HL-60 (cell line): ENCODE data around the gene ZBTB45.

Experiments used
- DNase-seq, 2 experiments: peaks; one replicate each; pipeline ENCODE4 v3.0.0-alpha.2; 2010 to 2020; ENCODE audit warnings: low read depth in 1 of 2, low spot score in 1 of 2
- H3K27ac ChIP-seq: fragments of 250-450 bp; sonication (Bioruptor Pico); replicated peaks from 2 replicates; pipeline ENCODE4 v1.5.1; 2020; ENCODE audit warnings: mild to moderate bottlenecking, moderate library complexity
- H3K27me3 ChIP-seq: fragments of 250-450 bp; sonication (Bioruptor Pico); 2 replicates; pipeline ENCODE4 v1.5.1; 2021; ENCODE audit warnings: mild to moderate bottlenecking, moderate library complexity; ENCODE audit not compliant: insufficient read depth, poor library complexity, severe bottlenecking
- H3K4me3 ChIP-seq: replicated peaks from 2 replicates; pipeline ENCODE4 v1.5.1; 2011; ENCODE audit warnings: mild to moderate bottlenecking, control low read depth, low read length; ENCODE audit not compliant: insufficient read depth
- GABPA ChIP-seq: IDR thresholded peaks from 2 replicates; pipeline ENCODE4 v1.6.1; 2012; ENCODE audit warnings: low read depth
- POLR2AphosphoS5 ChIP-seq: IDR thresholded peaks from 2 replicates; pipeline ENCODE4 v1.6.1; 2012; ENCODE audit warnings: low read depth
- SPI1 ChIP-seq: IDR thresholded peaks from 2 replicates; pipeline ENCODE4 v1.6.1; 2012; ENCODE audit warnings: low read depth, mild to moderate bottlenecking, borderline replicate concordance
- TF ChIP-seq, protein P1 (sequence below): IDR thresholded peaks from one replicate; pipeline ENCODE4 v1.5.1; 2011; ENCODE audit warnings: low read length, control low read depth, inconsistent platforms; ENCODE audit not compliant: insufficient read depth
- TF ChIP-seq, protein P2 (sequence below): IDR thresholded peaks from 2 replicates; pipeline ENCODE4 v1.6.1; 2012; ENCODE audit warnings: low read depth; ENCODE audit not compliant: insufficient replicate concordance

ZBTB45 gene

DNA sequence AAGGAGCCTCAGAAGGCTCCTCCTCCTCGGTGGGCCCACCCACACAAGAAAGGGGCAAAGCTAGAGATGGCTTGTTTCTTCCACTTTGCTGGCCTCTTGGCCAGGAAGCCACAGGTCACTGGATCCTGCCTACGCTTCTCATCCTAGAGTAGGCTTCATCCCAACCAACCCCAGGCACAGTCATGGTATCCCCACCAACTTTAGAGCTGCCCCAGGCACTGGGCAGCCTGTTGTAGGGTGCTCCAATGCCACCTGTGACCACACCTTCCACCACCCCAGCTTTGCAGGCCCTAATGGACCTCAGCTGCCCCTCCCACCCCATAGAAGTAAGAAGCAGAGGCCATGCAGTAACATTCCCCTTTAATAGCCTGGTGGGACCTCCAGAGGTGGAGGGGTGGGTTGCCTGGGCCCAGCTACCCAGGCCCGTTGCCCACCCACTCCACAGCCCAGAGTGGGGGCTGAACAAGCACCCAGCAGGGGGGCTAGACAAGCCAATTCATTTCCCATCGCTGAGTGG lies 35.8 kb upstream of the ZBTB45 start:
- peak overlapping the region; percentile 75 for H3K27ac ChIP-seq

DNA sequence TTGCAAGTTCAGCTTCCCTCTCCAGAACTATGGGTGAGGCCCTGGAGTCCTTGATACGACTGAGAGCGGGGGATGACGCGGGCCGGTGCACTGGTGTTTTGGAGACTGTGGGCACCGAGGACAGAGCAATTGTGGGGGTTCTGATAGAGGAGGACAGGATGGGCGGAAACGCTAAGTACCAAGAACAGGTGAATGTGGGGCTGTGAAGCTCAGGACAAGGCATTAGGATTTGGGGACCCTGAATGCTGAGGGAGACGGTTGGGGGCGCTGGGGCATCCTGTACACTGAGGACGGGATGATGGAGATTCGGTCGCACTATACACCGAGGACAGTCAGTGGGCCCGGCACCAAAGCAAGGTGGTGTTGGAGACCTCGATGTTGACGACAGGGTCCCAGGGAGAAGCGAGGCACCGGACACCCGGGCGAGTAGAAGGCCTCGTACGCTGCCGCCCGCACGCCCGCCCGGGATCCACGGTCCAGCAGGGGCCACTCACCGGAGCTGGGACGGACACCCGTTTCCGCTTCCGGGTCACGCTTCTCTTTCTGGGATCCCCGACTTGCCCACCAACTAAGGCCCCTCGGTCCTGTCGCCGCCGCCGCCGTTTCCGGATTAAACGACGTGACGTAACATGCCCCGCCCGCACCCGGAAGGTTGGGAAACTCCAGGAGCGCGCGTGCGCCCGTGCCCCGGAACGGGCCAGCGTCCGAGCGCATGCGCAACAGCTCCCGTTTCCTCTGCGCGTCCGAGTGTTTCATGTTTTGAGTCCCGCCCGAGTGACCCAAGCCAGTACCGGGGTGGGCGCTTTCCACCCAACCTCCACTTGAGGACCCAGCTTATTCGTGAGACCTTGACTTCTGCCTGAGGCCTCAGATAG lies 35.1 kb upstream of the ZBTB45 start, which contains the start of gene CHMP2A:
CHMP2A (minus strand) TSS at position 612 of the 875 bp plus-strand sequence. CDS start 893 bp downstream, outside the sequence.
- peak within 1 kb of the TSS; percentile 74 for H3K4me3 ChIP-seq
- peak; percentile 92 to 98 for DNase-seq

More for the DNA sequence above, 35.8 kb upstream of the ZBTB45 start:
- H3K27me3 ChIP-seq = no peaks in the 10 kb centered on the region
- TF ChIP-seq, protein P1, sequence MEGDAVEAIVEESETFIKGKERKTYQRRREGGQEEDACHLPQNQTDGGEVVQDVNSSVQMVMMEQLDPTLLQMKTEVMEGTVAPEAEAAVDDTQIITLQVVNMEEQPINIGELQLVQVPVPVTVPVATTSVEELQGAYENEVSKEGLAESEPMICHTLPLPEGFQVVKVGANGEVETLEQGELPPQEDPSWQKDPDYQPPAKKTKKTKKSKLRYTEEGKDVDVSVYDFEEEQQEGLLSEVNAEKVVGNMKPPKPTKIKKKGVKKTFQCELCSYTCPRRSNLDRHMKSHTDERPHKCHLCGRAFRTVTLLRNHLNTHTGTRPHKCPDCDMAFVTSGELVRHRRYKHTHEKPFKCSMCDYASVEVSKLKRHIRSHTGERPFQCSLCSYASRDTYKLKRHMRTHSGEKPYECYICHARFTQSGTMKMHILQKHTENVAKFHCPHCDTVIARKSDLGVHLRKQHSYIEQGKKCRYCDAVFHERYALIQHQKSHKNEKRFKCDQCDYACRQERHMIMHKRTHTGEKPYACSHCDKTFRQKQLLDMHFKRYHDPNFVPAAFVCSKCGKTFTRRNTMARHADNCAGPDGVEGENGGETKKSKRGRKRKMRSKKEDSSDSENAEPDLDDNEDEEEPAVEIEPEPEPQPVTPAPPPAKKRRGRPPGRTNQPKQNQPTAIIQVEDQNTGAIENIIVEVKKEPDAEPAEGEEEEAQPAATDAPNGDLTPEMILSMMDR = no peak
- TF ChIP-seq GABPA (no peak), SPI1 (no peak), POLR2AphosphoS5 (no peak)
- TF ChIP-seq, protein P2, sequence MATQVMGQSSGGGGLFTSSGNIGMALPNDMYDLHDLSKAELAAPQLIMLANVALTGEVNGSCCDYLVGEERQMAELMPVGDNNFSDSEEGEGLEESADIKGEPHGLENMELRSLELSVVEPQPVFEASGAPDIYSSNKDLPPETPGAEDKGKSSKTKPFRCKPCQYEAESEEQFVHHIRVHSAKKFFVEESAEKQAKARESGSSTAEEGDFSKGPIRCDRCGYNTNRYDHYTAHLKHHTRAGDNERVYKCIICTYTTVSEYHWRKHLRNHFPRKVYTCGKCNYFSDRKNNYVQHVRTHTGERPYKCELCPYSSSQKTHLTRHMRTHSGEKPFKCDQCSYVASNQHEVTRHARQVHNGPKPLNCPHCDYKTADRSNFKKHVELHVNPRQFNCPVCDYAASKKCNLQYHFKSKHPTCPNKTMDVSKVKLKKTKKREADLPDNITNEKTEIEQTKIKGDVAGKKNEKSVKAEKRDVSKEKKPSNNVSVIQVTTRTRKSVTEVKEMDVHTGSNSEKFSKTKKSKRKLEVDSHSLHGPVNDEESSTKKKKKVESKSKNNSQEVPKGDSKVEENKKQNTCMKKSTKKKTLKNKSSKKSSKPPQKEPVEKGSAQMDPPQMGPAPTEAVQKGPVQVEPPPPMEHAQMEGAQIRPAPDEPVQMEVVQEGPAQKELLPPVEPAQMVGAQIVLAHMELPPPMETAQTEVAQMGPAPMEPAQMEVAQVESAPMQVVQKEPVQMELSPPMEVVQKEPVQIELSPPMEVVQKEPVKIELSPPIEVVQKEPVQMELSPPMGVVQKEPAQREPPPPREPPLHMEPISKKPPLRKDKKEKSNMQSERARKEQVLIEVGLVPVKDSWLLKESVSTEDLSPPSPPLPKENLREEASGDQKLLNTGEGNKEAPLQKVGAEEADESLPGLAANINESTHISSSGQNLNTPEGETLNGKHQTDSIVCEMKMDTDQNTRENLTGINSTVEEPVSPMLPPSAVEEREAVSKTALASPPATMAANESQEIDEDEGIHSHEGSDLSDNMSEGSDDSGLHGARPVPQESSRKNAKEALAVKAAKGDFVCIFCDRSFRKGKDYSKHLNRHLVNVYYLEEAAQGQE = no peak
- peak overlapping the region; percentile 74 for H3K4me3 ChIP-seq
- no peak for DNase-seq

DNA sequence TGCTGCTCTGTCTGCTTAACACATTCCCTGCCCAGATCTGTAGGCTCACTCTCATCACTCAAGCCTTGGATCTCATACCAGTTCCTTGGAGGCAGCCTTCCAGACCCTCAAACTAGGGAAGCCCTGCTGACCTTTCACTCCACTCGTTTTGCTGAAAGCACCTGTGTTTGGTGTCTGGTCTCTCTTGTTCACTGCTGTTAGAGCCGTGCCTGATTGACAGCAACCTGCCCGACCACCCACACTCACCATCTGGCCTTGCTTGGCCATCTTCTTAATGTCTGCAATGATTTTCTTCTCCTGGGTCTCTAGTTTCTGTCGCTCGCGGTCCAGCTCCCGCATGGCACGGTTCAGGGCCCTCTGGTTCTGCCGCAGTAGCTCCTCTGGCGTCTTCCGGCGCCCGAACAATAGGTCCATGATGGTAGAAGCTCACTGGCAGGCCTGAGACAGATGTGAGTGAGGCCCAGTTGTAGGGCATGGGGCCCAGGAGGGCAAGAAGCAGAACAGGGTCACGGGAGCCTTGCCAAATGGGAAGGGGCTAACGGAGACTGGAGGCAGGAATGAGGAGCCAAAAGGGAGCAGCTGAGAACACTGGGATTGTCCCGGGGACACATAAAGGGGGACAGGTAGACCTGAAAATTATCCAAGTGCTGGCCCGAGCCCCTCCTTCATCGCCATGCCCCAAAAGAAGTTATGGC lies 34.3 kb upstream of the ZBTB45 start:
- TF ChIP-seq GABPA = no peak
- TF ChIP-seq, protein P1 = no peak
- TF ChIP-seq, protein P2 = no peak
- TF ChIP-seq POLR2AphosphoS5 = no peak
- TF ChIP-seq SPI1 = no peak
- Histone ChIP-seq H3K27ac (peak overlapping the region; percentile 75), H3K27me3 (no peaks in the 10 kb centered on the region), H3K4me3 (peak overlapping the region; percentile 74)
- peak in 1 of 2 experiments; percentile 39 for DNase-seq

More for the DNA sequence above, 35.1 kb upstream of the ZBTB45 start, which contains the start of gene CHMP2A:
- Histone ChIP-seq H3K27me3 (no peaks in the 10 kb centered on the region), H3K27ac (peak within 1 kb of the TSS; percentile 90)
- TF ChIP-seq POLR2AphosphoS5 (peak; percentile 96), SPI1 (no peak), GABPA (peak; percentile 98)
